Bone marrow (tissue), 2 donors: ENCODE results near the gene TNIK.
A peak's percentile ranks its signal among the peaks of the same experiment; 100 is the strongest.

Source experiments
- DNase-seq, 2 donors: peaks; one replicate each; lab custom pipeline; 2025; lab: John Stamatoyannopoulos, UW

The TNIK gene

GRCh38 chr3:171459942-171460724 lies at the start of gene TNIK:
Gene TNIK, minus strand, starts transcription at chr3:171460405. Its CDS starts 342 bp downstream, at chr3:171460063.
- peak; percentile 52 to 89 for DNase-seq

DNA sequence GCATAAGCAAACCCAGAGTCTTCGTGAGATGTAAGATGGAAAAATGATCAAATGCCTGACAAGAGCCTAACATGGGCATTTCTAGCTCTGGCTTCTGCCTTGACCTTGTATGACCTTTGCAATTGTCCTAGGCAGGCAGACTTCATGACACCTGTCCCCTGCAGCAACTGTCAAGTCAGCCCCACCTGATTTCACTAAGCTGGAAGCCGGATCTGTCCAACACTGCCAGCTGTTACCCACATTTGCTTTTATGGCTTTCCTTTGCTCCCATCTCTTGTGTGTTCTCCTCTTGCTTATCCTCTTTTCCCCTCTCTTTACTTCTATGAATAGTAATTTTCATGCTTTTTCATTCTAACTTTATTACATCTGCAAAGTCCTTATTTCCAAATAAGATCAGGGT lies 48.5 kb upstream of the TNIK start:
- no peak for DNase-seq

DNA sequence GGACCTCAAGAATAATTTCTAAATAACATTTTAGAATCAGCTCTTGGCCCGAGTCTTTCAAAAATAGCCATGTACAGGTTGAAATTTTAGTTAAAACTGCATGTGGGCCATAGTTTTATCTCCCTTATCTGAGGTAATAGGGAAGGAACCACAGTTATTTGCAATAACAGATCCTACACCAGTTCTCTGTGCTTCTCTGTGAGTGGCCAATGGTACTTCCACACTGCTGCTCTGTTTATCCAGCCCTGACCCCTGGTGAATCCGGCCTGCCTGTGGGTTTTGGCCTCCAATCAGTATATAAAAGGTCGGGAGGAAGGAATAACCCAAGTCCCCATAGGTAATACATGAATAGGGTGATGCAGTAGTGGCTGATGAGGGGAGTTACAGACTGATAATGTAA lies 48.0 kb upstream of the TNIK start:
- no peak for DNase-seq

GRCh38 chr3:171506743-171507319 lies 46.6 kb upstream of the TNIK start:
- DNase-seq, result no peak

DNA sequence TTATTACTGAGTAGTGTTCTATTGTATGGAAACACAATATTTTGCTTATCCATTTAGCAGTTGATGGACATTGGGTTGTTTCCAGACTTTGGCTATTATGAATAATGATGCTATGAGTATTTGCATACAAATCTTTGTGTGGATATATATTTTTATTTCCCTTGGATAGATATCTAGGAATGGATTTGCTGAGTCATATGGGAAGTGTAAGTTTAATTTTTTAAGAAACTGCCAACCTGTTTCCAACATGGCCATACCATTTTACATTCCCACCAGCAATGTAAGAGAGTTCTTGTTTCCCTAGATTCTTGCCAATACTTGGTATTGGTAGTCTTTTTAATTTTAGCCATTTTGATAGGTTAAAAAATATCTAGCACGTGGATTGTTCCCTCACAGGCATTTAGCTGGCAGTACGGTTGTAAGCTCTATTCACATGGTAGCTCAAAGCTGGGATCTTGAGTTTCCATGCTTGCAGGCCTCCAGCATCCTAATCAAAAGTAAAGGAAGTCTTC lies 45.7 kb upstream of the TNIK start:
- no peak for DNase-seq

GRCh38 chr3:171504376-171504775 lies 44.2 kb upstream of the TNIK start:
- DNase-seq, result no peak

DNA sequence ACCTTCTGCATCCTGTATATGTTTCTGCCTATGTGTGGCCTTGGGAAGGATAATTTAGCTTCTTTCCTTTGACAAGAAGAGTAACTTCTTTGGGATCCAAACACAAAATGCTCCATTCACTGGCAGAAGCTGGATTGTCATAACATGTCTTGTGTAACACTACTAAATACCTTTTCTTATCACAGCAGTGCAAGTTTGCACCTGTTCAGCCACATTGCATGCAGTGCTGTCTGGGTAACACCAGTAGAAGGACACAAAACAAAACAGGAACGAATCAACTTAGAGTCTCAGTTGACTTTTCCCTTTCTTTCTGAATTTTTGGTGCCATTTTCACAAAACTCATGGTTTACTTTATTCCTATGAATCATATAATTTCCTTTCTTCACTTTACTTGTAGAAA lies 43.6 kb upstream of the TNIK start:
- DNase-seq, result no peak

GRCh38 chr3:171498921-171499320 lies 38.7 kb upstream of the TNIK start:
- DNase-seq, result no peak

DNA sequence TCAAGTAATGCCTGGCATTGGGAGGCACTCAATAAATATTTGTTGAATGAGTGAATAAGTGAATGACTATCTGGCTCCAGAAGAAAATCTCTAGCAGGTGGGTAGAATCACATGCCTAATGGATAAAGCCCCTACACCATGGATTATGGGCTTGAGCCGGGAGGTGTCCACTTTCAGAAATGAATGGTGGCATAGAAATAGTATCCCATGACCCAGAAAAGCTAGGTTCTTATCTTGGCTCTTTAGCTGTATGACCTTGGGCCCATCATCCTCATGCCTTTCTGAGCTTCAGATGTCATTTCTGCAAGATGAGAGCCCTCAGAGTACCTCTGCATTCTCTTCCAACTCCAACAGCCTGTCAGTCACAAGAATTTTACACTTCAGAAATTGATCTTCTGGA lies 37.3 kb upstream of the TNIK start:
- DNase-seq, result no peak

GRCh38 chr3:171495413-171495812 lies 35.2 kb upstream of the TNIK start:
- no peak for DNase-seq

GRCh38 chr3:171494457-171495109 lies 34.4 kb upstream of the TNIK start:
- DNase-seq, result no peak

GRCh38 chr3:171491361-171491760 lies 31.2 kb upstream of the TNIK start:
- peak in 1 of 2 donors; percentile 75 for DNase-seq

GRCh38 chr3:171490901-171491300 lies 30.7 kb upstream of the TNIK start:
- no peak for DNase-seq

DNA sequence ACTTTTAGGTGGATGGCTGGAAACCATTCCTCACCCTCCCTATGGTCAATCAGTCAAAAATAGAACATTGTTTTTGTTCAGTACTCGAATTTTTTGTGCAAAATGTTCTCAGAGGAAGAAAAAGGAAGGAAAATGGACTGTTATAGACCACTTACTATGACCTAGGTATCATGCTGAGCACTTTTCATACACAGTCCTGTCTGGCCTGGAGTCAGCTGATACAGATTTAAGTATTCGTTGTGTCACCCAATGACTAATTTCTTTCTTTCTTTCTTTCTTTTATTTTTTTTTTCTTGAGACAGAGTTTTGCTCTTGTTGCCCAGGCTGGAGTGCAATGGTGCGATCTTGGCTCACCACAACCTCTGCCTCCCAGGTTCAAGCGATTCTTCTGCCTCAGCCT lies 29.1 kb upstream of the TNIK start:
- no peak for DNase-seq

DNA sequence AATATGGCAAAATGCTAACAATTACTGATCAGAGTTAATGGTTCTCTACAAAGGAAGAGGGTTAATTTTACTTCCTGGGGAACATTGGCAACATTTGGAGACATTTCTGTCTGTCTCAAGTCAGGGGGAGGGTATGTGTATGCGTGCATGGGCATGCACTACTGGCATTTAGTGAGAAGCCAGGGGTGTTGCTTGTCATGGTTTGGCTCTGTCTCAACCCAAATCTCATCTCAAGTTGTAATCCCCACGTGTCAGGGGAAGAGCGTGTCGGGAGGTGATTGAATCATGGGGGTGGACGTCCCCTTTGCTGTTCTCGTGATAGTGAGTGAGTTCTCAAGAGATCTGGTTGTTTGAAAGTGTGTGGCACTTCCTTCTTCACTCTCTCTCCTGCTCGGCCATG lies 28.3 kb upstream of the TNIK start:
- no peak for DNase-seq

- DNase-seq, result no peak
Measured at GRCh38 chr3:171487382-171487781, 27.2 kb upstream of the TNIK start.

- no peak for DNase-seq
Measured at GRCh38 chr3:171485338-171485737, 25.1 kb upstream of the TNIK start.

- no peak for DNase-seq
Measured at GRCh38 chr3:171481011-171481410, 20.8 kb upstream of the TNIK start.

- peak in 1 of 2 donors; percentile 44 for DNase-seq
Measured at GRCh38 chr3:171480526-171480925, 20.3 kb upstream of the TNIK start.

DNA sequence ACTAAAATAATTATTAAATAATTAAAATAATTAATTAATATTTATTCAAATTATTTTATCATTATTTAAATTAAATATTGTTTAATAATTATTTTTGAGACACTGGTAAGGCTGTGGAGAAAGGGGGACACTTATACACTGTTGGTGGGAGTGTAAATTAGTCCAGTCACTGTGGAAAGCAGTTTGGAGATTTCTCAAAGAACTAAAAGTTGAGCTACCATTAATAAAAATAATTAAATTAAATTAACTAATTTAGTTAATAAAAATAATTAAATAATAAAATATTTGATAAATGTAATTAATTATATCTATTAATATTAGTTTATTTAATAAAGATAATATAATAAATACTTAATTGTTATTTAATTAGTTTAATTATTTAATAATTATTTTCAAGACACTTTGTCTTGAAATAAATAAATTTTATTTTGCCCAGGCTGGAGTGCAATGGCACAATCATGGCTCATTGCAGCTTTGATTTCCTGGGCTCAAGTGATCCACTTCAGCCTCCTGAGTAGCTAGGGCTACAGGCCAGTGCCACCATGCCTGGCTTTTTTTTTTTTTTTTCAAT lies 16.4 kb upstream of the TNIK start:
- no peak for DNase-seq

DNA sequence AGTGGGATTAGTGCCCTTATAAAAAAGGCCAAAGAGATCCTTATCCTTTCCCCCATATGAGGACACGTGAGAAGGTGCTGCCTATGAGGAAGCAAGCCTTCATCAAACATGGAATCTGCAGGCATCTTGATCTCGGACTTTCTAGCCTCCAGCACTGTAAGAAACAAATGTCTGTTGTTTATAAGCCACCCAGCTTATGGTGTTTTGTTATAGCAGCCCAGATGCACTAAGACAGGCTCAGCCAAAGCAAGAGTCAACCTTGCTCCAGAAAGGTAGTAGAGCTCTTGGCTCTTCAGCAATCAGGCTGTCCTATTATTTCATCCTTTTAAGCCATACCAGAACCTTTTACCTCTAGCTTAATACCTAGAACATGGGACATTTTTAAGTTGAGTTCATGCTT lies 12.3 kb upstream of the TNIK start:
- no peak for DNase-seq

DNA sequence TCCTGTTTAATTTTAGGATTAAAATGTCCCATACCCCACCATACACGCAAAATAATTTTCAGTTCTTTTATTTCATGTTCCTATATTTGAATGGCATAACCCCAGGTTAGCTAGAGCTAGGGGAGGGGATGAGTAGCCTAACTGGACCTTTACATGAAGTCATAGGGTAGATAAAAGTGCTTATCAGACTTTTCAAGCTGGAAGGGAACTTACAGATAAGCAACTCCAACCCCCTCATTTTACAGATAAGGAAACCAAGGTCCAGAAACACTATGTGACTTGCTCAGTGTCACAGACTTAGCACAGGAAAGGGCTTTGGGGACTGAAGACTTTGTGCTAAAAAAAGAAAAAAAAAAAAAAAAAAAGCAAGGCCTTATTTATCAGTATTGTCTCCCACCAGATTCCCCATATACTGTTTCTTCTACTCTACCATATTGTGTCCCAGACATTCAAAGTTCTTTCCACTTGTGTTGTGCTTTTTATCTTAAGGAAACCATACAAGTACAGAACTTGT lies 10.6 kb upstream of the TNIK start:
- no peak for DNase-seq

GRCh38 chr3:171469376-171469775 lies 9.2 kb upstream of the TNIK start:
- DNase-seq, result no peak
